ENCODE data around the gene NEXMIF.
"Not testable (repeated sequence)": the region's sequence is repeated elsewhere in the genome, so short reads cannot be mapped to it uniquely, and the experiment has no call there.

NEXMIF gene

GRCh38 chrX:74788545-74789086, 136.6 kb downstream of the NEXMIF start:
- no peak for DNase-seq

GRCh38 chrX:74784629-74785028, 140.6 kb downstream of the NEXMIF start:
- no peak for DNase-seq

- DNase-seq: no peak
Measured at GRCh38 chrX:74781507-74782034, 143.7 kb downstream of the NEXMIF start.

GRCh38 chrX:74779175-74779574, 146.1 kb downstream of the NEXMIF start:
- no peak for DNase-seq

- DNase-seq: no peak
Measured at GRCh38 chrX:74774988-74775387, 150.3 kb downstream of the NEXMIF start.

DNA sequence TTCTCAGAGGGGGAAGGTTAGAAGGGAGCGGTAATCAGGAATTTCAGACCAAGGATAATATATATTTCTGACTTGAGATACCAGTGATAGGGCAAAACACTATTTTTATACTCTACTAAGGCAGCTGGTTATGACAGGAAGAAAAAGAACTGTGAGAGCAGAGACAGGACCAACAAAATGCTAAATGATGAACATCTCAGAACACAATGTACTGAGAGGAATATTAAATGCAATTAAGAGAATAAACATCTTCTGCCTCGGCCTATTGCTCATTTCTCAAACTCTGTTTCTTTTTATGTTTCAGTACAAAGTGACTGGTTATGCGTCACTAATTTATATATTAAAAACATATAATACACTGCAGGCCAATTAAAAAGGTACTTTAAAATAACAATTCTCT, 188.8 kb downstream of the NEXMIF start:
- no peak for DNase-seq

DNA sequence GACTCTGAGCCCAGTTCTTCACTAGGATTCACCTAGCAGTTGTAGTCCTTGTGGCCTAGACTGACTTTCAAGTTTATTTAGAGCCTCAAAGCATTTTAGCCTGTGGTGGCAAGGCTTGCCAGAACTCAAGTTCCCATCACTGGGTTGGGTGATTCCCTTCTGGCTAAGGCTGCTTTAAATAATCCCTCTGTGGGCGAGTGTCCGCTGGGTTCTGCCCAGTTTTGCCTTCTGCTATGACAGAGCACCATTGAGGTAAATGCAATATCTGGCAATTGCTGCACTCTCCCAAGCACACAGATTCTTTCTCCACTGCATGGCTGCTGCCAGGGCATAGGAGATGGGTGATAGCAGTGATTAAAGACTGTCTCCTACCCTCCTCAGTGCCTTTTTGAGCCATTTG, 220.0 kb downstream of the NEXMIF start:
- DNase-seq: no peak

DNA sequence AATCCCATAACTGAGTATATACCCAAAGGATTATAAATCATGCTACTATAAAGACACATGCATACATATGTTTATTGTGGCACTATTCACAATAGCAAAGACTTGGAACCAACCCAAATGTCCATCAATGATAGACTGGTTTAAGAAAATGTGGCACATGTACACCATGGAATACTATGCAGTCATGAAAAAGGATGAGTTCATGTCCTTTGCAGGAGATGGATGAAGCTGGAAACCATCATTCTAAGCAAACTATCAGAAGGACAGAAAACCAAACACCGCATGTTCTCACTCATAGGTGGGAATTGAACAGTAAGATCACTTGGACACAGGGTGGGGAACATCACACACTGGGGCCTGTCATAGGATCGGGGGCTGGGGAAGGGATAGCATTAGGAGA, 223.9 kb downstream of the NEXMIF start:
- DNase-seq: not testable (repeated sequence)

DNA sequence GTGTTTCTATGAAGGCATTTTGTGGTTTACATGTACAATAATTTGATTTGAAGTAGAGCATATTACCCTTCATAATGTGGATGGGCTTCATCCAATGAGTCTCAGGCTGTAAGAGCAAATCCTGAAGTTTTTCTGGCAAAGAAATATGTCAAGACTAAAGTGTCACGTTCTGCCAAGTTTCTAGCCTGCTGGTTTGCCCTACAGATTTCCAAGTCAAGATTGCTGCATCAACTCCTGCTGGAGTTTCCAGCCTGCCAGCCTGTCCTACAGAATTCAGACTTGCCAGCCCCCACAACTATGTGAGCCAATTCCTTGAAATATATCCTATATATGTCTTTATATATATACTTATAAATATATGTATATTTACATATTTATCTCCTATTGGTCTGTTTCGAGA, 240.8 kb downstream of the NEXMIF start:
- no peak for DNase-seq

Measured in stimulated activated CD8-positive, alpha-beta memory T cell treated with anti-CD3 and anti-CD28 coated beads, Interleukin-4, amount 100 ng/mL, for 48 hours (primary cell).